ENCODE measurements around the gene ARRDC4.

Gene ARRDC4

DNA sequence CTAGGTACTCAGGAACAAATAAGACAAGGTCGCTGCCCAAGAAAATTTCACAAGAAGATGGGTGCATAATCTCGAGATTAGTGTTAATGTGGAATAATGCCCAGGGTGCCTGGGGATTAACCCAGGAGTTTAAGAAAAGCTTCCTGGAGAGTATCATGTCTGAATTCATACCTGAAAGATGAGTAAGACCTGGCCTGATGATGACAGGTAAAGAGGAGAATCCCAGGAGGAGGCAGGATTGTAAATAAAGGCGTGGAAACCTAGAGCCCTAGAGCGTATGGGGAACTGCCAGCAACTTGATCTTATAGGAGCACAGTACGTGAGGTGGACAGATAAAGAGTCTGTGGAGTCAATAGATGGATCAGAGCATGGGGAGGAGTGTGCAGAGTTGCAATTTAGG is 43.0 kb downstream of the ARRDC4 start:
- no peak for TF ChIP-seq CTCF (IDR thresholded peaks at IDR 0.05; ENCODE audit: low read depth, low read length, missing control alignments)
- in situ Hi-C loops (cut with HindIII; ENCODE audit: low pct_ligation_motif_present, low sequenced_read_pairs): no loop called here
- Histone ChIP-seq H3K27ac (no peak overlapping the region), H3K4me3 (ENCODE audit: low read depth, low read length) (no peak overlapping the region), H3K27me3 (replicated peaks) (no peaks in the 10 kb centered on the region), H3K36me3 (replicated peaks) (no peaks in the 10 kb centered on the region)
- DNase-seq: no peak

DNA sequence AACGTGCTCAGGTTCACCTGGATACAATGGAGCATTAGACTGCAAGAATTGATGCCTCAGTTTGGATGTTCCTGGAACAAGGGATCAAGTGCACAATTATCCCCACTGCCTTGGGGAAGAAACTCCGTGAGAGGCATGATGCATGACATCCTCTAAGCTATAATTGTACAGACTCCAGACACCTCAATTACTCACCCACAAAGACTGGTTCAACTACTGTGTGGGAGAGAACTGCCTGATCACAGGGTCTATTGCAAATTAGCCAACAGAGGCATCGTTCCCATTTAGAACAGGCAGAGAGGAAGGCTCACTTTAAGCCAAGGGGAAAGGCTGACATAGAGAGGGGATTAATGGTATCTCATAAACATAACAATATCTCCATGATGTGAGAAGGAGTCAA is 43.5 kb downstream of the ARRDC4 start:
- no peak for DNase-seq
- Histone ChIP-seq H3K27me3 (replicated peaks) (no peaks in the 10 kb centered on the region), H3K27ac (no peak overlapping the region), H3K36me3 (replicated peaks) (no peaks in the 10 kb centered on the region), H3K4me3 (ENCODE audit: low read depth, low read length) (no peak overlapping the region)
- TF ChIP-seq CTCF (IDR thresholded peaks at IDR 0.05; ENCODE audit: low read depth, low read length, missing control alignments): no peak
- in situ Hi-C loops (cut with HindIII; ENCODE audit: low pct_ligation_motif_present, low sequenced_read_pairs): no loop called here

GRCh38 chr15:98005659-98006058 is 45.2 kb downstream of the ARRDC4 start:
- Histone ChIP-seq H3K27ac (no peak overlapping the region), H3K36me3 (replicated peaks) (no peaks in the 10 kb centered on the region), H3K27me3 (replicated peaks) (no peaks in the 10 kb centered on the region), H3K4me3 (ENCODE audit: low read depth, low read length) (no peak overlapping the region)
- in situ Hi-C loops (cut with HindIII; ENCODE audit: low pct_ligation_motif_present, low sequenced_read_pairs): no loop called here
- TF ChIP-seq CTCF (IDR thresholded peaks at IDR 0.05; ENCODE audit: low read depth, low read length, missing control alignments): no peak
- no peak for DNase-seq

- Histone ChIP-seq H3K4me3 (ENCODE audit: low read depth, low read length) (no peak overlapping the region), H3K27me3 (replicated peaks) (no peaks in the 10 kb centered on the region), H3K27ac (no peak overlapping the region), H3K36me3 (replicated peaks) (no peaks in the 10 kb centered on the region)
- no peak for DNase-seq
- in situ Hi-C loops (cut with HindIII; ENCODE audit: low pct_ligation_motif_present, low sequenced_read_pairs): no loop called here
- no peak for TF ChIP-seq CTCF (IDR thresholded peaks at IDR 0.05; ENCODE audit: low read depth, low read length, missing control alignments)
Measured at GRCh38 chr15:98009169-98009568, 48.7 kb downstream of the ARRDC4 start.

- Histone ChIP-seq H3K36me3 (replicated peaks) (no peaks in the 10 kb centered on the region), H3K27ac (no peak overlapping the region), H3K4me3 (ENCODE audit: low read depth, low read length) (no peak overlapping the region), H3K27me3 (replicated peaks) (no peaks in the 10 kb centered on the region)
- in situ Hi-C loops (cut with HindIII; ENCODE audit: low pct_ligation_motif_present, low sequenced_read_pairs): no loop called here
- no peak for TF ChIP-seq CTCF (IDR thresholded peaks at IDR 0.05; ENCODE audit: low read depth, low read length, missing control alignments)
- no peak for DNase-seq
Measured at GRCh38 chr15:98009971-98010370, 49.5 kb downstream of the ARRDC4 start.

- H3K27ac ChIP-seq: no peak overlapping the region
- TF ChIP-seq CTCF (IDR thresholded peaks at IDR 0.05; ENCODE audit: low read depth, low read length, missing control alignments): no peak
- H3K4me3 ChIP-seq (ENCODE audit: low read depth, low read length): no peak overlapping the region
- no peak for DNase-seq
- no peaks in the 10 kb centered on the region for H3K36me3 ChIP-seq (replicated peaks)
- no peaks in the 10 kb centered on the region for H3K27me3 ChIP-seq (replicated peaks)
- in situ Hi-C loops (cut with HindIII; ENCODE audit: low pct_ligation_motif_present, low sequenced_read_pairs): no loop called here
Measured at GRCh38 chr15:98012354-98012753, 51.9 kb downstream of the ARRDC4 start.

All from brain microvascular endothelial cell (primary cell).